Measurements from ENCODE around the gene CIB4.

DNA sequence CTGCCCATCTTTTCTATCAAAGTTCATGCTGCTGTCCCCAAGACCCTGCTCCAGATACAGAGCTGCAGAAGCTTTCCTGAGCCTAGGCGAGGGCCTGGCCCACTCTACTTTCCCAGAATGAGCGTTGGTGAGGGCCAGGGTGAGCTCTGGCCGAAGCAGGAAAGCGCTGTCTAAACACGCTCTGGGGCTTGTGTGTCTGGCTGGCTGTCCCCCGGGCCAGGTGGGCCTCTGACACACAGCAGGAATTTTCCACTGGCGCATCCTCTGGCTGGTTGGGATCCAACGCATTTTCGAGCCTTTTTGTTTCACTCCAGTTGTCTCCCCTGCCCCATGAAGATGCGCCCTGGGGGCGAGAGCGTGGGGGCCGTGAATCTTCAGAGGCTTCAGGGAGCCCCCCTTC, 33.6 kb upstream of the CIB4 start:
- TF ChIP-seq ZFP30 (CRISPR knock-in tag; IDR thresholded peaks at IDR 0.05) = no peak
- no peak for TF ChIP-seq ZNF565 (CRISPR knock-in tag; conservative IDR thresholded peaks at IDR 0.05; ENCODE audit: low read depth)
- TF ChIP-seq OSR1 (CRISPR knock-in tag; IDR thresholded peaks at IDR 0.05) = no peak
- TF ChIP-seq ZC3H10 (CRISPR knock-in tag; IDR thresholded peaks at IDR 0.05) = no peak
- TF ChIP-seq, protein P1, sequence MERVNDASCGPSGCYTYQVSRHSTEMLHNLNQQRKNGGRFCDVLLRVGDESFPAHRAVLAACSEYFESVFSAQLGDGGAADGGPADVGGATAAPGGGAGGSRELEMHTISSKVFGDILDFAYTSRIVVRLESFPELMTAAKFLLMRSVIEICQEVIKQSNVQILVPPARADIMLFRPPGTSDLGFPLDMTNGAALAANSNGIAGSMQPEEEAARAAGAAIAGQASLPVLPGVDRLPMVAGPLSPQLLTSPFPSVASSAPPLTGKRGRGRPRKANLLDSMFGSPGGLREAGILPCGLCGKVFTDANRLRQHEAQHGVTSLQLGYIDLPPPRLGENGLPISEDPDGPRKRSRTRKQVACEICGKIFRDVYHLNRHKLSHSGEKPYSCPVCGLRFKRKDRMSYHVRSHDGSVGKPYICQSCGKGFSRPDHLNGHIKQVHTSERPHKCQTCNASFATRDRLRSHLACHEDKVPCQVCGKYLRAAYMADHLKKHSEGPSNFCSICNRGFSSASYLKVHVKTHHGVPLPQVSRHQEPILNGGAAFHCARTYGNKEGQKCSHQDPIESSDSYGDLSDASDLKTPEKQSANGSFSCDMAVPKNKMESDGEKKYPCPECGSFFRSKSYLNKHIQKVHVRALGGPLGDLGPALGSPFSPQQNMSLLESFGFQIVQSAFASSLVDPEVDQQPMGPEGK (CRISPR knock-in tag; IDR thresholded peaks at IDR 0.05; ENCODE audit: borderline replicate concordance) = no peak
- TF ChIP-seq SNAI2 (CRISPR knock-in tag; IDR thresholded peaks at IDR 0.05) = no peak
- TF ChIP-seq, protein P2, sequence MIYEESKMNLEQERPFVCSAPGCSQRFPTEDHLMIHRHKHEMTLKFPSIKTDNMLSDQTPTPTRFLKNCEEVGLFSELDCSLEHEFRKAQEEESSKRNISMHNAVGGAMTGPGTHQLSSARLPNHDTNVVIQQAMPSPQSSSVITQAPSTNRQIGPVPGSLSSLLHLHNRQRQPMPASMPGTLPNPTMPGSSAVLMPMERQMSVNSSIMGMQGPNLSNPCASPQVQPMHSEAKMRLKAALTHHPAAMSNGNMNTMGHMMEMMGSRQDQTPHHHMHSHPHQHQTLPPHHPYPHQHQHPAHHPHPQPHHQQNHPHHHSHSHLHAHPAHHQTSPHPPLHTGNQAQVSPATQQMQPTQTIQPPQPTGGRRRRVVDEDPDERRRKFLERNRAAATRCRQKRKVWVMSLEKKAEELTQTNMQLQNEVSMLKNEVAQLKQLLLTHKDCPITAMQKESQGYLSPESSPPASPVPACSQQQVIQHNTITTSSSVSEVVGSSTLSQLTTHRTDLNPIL (CRISPR knock-in tag; IDR thresholded peaks at IDR 0.05; ENCODE audit: low read depth) = no peak
- no peak for TF ChIP-seq TOX (CRISPR knock-in tag; IDR thresholded peaks at IDR 0.05; ENCODE audit: borderline replicate concordance)
- TF ChIP-seq ISL1 (CRISPR knock-in tag; IDR thresholded peaks at IDR 0.05) = no peak
- no peak for TF ChIP-seq ZFP3 (CRISPR knock-in tag; IDR thresholded peaks at IDR 0.05)
- TF ChIP-seq CSDC2 (CRISPR knock-in tag; IDR thresholded peaks at IDR 0.05) = no peak

Measured in SK-N-SH treated with all-trans-retinoic acid at 6 μM for 48 hours (cell line).